Stimulated activated CD4-positive, alpha-beta T cell treated with anti-CD3 and anti-CD28 coated beads, Interleukin-12 subunit alpha, Interleukin-12 subunit beta, amount 100 ng/mL, for 4 hours (primary cell): Measurements from ENCODE around the gene BANF2.
"Not testable (repeated sequence)": the region's sequence is repeated elsewhere in the genome, so short reads cannot be mapped to it uniquely, and the experiment has no call there.

ENCODE experiments used
- DNase-seq: peaks from one replicate; pipeline ENCODE4 v3.0.0-alpha.2; 2020

The BANF2 gene

GRCh38 chr20:17683218-17684076 lies 16.3 kb upstream of the BANF2 start:
- DNase-seq = no peak

GRCh38 chr20:17684077-17684888 lies 15.5 kb upstream of the BANF2 start:
- DNase-seq = no peak

- no peak for DNase-seq
Observed at GRCh38 chr20:17685168-17685567, 14.6 kb upstream of the BANF2 start.

GRCh38 chr20:17687800-17688199 lies 12.0 kb upstream of the BANF2 start:
- no peak for DNase-seq

GRCh38 chr20:17688965-17689364 lies 10.8 kb upstream of the BANF2 start:
- DNase-seq = no peak

- DNase-seq = no peak
Observed at GRCh38 chr20:17690144-17690543, 9.6 kb upstream of the BANF2 start.

- DNase-seq = no peak
Observed at GRCh38 chr20:17691758-17692157, 8.0 kb upstream of the BANF2 start.

GRCh38 chr20:17693444-17694001 lies 6.2 kb upstream of the BANF2 start:
- DNase-seq = no peak

- DNase-seq = no peak
Observed at GRCh38 chr20:17694767-17695166, 5.0 kb upstream of the BANF2 start.

GRCh38 chr20:17696287-17696686 lies 3.5 kb upstream of the BANF2 start:
- DNase-seq = no peak

GRCh38 chr20:17697171-17697570 lies 2.6 kb upstream of the BANF2 start:
- DNase-seq = no peak

GRCh38 chr20:17698384-17698783 lies 1.4 kb upstream of the BANF2 start:
- DNase-seq = no peak

GRCh38 chr20:17700637-17701036 lies 871 bp downstream of the BANF2 start:
- no peak for DNase-seq

- DNase-seq = no peak
Observed at GRCh38 chr20:17701826-17702225, 2.1 kb downstream of the BANF2 start.

- no peak for DNase-seq
Observed at GRCh38 chr20:17704589-17705317, 5.0 kb downstream of the BANF2 start.

- DNase-seq = no peak
Observed at GRCh38 chr20:17705916-17706315, 6.2 kb downstream of the BANF2 start.

GRCh38 chr20:17706632-17707031 lies 6.9 kb downstream of the BANF2 start:
- DNase-seq = no peak

- DNase-seq = not testable (repeated sequence)
Observed at GRCh38 chr20:17707951-17708350, 8.2 kb downstream of the BANF2 start.

- DNase-seq = no peak
Observed at GRCh38 chr20:17708675-17709360, 9.1 kb downstream of the BANF2 start.

- DNase-seq = no peak
Observed at GRCh38 chr20:17709361-17710293, 9.9 kb downstream of the BANF2 start.
